PFSK-1 (cell line): ENCODE measurements around the gene TUBGCP3.

Experiments used
- FOXP2 ChIP-seq: optimal IDR thresholded peaks from 2 replicates; pipeline ENCODE3; 2011; ENCODE audit warnings: borderline replicate concordance, control low read depth, inconsistent platforms; ENCODE audit not compliant: insufficient read depth; ENCODE audit errors: extremely low read length, extremely low read depth
- POLR2AphosphoS5 ChIP-seq: IDR thresholded peaks from 2 replicates; pipeline ENCODE4 v1.6.1; 2012; ENCODE audit warnings: low read depth, mild to moderate bottlenecking, control low read depth, low read length, moderate library complexity
- REST ChIP-seq, 2 experiments: IDR thresholded peaks; 2 replicates each; pipeline versions ENCODE4 v1.6.1 to v1.8.0; 2011 to 2012; ENCODE audit warnings: low read depth in 2 of 2, low read length in 2 of 2, control low read depth in 1 of 2, inconsistent platforms in 1 of 2, mild to moderate bottlenecking in 1 of 2, moderate library complexity in 1 of 2; ENCODE audit not compliant: insufficient read depth in 1 of 2
- SIN3A ChIP-seq: IDR thresholded peaks from 2 replicates; pipeline ENCODE4 v1.6.1; 2012; ENCODE audit warnings: mild to moderate bottlenecking, low read length, moderate library complexity, borderline replicate concordance; ENCODE audit not compliant: insufficient read depth
- TAF1 ChIP-seq: IDR thresholded peaks from 2 replicates; pipeline ENCODE4 v1.6.1; 2012; ENCODE audit warnings: low read length, control low read depth, borderline replicate concordance; ENCODE audit not compliant: insufficient read depth

TUBGCP3 gene

DNA sequence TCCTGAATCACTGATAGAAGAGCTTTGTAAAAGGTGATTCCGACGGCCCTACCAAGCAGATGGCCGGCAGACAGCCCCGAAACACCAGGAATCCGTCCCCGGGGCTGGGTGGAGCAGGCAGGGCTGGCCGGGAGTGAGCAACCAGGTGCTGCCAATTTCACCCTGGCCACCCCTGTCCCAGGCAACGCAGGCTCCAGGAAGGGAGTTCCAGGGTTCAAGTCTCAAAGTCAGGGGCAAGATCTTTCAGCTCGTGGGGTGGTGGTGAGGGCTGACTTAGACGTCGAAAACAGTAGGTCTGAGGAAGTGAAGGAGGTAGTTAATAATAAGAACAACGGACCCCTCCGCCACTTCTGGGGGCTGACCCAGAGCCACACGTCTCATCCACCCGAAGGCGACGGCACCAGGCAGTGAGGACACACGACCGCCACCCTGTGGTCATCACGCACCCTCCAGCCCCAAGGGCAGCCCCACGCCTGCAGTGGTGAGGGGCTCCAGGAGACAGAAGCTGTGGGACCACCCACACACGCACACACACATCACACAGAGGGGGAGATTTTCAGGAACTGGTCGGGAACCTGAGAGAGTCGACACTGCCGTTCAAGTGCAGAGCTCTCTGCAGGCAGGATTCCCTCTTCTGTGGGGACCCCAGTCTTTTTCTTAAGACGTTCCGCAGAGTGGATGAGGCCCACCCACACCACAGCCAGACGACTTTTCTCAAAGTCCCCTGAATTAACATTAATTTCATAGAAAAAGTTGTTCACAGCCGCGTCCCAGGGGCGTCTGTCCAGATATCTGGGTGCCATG is 144.6 kb downstream of the TUBGCP3 start:
- TF ChIP-seq POLR2AphosphoS5 (no peak), TAF1 (no peak), REST (IDR thresholded peaks at IDR 0.05; ENCODE audit: insufficient read depth in 1 of 2, low read depth in 2 of 2, low read length in 2 of 2) (no peak), FOXP2 (no peak), SIN3A (no peak)

GRCh38 chr13:112442483-112443090 is 145.4 kb downstream of the TUBGCP3 start:
- TF ChIP-seq SIN3A (no peak), POLR2AphosphoS5 (no peak), FOXP2 (no peak), REST (IDR thresholded peaks at IDR 0.05; ENCODE audit: insufficient read depth in 1 of 2, low read depth in 2 of 2, low read length in 2 of 2) (no peak), TAF1 (no peak)

- no peak for TF ChIP-seq TAF1
- TF ChIP-seq SIN3A = no peak
- no peak for TF ChIP-seq POLR2AphosphoS5
- no peak for TF ChIP-seq REST (IDR thresholded peaks at IDR 0.05; ENCODE audit: insufficient read depth in 1 of 2, low read depth in 2 of 2, low read length in 2 of 2)
- TF ChIP-seq FOXP2 = no peak
These were observed 146.1 kb downstream of the TUBGCP3 start for GRCh38 chr13:112441779-112442310.

DNA sequence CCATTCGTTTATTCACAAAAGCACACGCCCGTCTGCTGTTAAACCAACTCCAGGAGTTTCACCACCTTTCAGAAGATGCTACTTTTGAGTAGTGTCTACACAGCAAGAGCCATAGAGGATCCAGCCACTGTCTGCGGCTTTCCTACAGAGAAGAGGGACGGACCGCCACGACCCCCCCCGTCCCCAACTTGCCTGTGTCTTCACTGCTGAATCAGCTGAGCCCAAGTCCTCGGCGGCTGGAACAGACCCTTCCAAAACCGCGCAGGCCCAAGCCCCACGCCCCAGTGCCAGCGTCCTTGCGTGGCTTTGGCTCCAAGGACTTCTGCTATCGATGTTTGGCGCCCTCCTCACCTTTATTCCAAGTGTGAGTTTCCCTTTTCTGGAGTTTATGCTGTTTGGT is 146.7 kb downstream of the TUBGCP3 start:
- no peak for TF ChIP-seq POLR2AphosphoS5
- TF ChIP-seq FOXP2 = no peak
- TF ChIP-seq SIN3A = no peak
- no peak for TF ChIP-seq TAF1
- no peak for TF ChIP-seq REST (IDR thresholded peaks at IDR 0.05; ENCODE audit: insufficient read depth in 1 of 2, low read depth in 2 of 2, low read length in 2 of 2)
